HG02571 (cell line): Measurements from ENCODE around the gene ESRRB.

Source experiments
- ATAC-seq: cut with Tn5 transposase; IDR thresholded peaks from one replicate; pipeline ENCODE4 v1.9.1; 2021; ENCODE audit warnings: mild to moderate bottlenecking, moderate library complexity; ENCODE audit not compliant: unreplicated experiment

The ESRRB gene

DNA sequence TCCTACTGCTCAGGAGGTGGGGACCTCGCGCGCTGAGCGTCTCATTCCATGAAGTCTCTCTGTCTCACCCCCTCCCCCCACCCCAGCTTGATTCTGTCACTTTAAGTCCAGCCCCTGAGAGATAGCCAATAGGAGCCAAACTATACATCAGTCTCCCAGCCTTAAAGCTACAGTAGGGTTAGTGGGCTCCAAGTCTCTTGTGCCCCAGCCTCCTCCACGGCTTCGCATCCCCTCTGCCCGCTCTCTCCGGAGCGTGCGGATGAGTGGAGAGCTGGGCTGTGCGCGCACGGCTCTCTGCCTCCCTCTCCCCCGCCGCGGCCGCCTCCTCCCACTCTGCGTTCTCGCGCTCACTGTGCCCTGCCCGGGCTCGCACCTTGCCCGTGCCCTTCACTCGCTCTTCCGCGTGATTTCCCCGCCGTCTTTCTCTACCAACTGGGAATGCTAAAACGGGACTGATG lies at the start of gene ESRRB:
TSS of gene ESRRB (plus strand) at position 191 of the 458 bp plus-strand sequence. CDS start at position 456, 265 bp downstream.
- no peak for ATAC-seq

DNA sequence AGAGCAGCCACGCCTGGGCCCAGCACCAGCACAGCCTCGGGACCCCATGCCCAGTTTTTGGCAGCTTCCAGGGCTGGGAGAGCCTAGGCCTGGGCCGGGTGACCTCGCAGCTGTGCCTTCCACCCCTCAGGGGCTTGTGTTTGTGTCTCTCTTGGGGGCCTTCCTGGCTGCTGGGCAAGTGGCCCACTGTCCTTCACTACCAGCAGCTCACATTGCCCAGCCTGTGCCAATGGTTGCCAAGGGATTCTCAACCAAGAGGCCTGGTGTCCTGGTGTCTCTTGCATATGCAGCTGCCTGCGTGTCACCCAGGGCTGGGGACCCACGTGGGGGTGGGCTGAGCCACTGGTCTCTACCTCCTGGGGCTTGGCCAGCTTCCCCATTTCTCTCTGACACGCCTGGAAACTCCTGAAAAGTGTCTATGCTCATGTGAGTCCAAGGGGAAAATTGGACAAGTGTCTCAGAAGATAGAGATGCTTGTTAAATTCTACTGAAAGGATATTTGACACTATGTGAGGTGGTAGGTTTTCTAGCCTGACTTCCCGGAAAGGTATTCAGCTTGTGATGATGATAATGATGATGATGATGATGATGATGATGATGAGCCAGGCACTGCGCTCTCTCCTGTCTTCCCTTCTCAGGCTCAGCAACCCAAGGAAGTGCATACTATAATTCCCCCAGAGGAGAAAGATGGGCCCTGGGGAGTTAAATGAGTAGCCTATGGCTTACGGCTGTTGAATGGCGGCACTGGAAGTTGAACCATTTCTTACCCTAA lies 48.8 kb upstream of the ESRRB start:
- ATAC-seq = no peak

DNA sequence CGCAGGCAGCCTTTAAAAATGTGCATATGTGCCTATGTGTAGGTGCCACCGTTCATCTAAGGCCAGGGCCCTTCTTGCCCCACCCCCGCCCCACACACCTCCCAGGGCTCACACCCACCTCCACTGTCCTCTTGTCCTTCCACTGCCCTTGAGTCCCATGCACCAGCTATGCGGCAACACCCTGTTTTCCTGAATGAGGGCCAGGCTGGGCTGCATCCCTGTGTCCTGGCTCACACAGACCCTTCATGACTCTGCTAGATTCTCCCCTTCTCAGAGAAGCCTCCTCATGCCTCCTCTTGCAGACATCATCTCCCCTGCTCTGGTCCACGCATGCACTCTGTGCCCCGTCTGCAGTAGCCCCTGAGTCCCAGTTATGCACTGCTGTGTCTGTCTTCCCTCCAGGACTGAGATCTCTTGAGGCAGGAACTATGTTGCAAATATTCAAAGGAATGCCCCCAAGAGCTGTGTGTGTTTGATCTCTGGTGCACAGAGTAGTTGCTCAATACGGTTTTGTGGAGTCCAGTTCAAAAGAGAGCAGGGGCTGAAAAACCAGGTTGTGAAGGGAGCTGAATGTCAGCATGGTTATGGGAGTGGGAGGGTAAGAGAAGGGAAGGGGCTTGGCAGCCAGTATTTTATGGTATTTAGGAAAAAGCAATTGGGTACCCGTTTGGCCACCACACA lies 47.3 kb upstream of the ESRRB start:
- ATAC-seq = no peak

DNA sequence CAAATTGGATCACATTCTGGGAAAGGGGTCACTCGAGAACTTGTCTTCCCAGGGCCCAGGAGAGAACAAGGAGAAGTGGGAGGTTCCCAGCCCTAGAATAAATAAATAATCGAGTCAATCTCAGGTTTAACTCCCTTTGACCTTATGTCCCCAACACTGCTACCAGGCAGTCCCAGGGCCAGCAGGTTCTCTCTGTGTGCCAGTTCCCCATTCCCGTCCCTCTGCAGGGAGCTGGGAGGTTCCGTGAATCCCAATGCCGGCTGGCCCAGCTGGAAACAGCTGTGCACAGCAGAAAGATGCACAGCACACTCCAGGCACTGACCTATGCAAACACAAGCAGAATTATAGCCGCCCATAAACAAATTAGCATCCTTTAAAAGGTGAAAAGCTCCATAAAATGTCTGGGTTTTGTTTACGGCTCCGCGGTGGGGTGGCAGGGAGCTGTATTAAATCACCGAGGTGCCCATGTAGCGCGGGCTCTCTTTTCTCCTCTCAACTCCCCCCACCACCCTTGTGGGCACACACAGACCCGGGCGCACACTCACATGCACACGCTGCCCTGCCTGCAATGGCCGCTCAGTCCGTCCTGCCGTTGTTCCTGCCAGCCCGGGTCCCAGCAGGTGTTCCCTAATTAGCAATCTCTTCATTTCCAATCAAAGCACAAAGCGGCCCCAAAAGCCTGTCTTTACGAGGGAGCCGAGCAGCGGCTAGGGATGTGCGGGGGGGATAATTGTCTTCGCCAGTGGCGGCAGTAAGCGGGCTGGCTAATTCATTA lies 46.6 kb upstream of the ESRRB start:
- no peak for ATAC-seq

DNA sequence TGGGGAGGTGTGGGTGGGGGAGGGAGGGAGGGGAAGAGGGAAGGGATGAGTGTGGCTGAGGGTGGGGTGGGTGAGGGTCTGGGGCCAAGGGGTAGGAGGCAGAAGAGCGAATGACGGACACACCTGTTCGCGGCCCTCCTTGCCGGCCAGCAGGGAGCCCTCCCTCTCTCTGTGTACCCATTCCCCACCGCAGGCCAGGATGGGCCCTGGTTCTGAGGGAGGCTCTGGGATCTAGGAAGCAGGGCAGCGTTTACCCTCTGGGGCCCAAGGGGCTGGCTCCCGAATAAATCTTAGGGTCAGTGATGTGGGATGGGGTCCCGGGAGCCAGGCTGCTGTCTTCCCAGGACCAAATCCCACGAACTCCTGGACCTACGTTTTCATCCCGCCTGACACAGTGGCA lies 46.0 kb upstream of the ESRRB start:
- ATAC-seq = no peak

DNA sequence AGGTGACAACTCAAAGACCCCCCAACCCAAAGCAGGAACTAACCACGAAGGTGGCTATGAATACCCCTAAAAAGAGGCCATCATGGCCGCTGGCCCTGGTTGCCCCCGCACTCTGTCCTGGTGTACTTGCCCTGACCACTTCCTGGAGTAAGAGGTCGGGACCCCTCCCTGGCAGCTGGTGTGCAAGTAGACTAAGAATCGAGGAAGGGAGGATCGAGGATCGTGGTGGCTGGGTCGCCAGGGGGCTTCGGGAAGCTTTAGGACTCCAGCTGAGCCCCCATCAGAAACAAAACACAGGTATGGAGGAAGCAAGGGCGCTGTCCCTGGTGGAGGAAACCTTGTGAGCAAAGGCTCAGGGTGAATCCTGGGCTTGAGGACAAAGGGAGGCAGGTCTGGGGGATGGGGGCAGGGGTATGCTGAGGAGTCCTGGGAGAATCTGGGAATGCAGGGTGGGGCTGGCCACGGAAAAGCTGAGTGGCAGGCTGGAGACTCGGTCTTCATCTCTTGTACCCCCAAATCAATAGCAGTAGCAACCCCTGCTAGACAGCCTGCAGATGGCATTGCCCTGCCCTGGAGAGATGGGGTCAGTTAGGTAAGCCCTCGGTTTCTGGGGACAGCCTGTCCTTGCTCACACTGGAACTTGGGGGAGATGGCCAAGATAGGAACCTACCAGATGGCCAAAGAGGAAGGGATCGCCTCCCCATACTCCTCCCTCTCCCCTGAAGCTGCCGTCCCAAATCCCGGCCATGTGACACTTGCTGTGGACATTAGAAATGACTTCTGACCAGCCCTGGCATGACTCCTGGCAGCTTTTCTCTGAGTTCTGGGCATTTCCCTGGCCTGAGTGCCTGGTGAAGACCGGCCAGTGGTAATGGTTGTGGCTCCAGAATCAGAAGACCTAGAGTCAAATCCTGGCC lies 45.3 kb upstream of the ESRRB start:
- ATAC-seq = no peak

DNA sequence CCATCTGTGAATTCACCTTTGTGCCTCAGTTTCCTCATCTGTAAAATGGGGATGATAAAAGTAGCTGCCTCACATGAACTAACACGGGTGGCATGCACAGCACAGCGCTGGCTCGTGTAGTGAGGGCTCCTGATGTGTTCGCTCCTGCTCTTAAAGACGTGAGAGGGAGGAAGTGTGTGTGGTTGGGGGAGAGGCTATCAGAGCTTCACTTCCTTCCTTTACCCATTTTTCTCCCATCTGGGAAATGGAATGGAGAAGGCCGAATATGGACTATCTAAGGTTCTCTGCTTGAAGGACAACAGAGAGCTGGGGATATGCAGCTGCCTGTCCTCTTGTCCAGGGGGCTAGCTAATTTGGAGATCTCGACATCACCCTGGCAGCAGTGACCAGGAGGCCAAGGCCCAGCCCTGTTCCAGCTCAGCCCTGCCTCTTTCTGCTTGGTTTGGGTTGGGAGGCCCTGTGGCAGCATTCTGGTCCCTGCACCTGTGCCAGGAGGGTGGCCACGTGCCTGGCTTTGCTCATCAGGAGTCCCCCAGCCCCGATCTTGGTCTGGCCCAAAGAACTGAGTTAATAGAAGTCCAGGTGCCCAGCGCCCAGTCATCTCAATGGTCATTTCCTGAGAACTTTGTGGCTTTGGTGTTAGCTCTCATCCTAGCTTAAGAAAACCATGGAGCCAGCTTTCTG lies 44.5 kb upstream of the ESRRB start:
- no peak for ATAC-seq

DNA sequence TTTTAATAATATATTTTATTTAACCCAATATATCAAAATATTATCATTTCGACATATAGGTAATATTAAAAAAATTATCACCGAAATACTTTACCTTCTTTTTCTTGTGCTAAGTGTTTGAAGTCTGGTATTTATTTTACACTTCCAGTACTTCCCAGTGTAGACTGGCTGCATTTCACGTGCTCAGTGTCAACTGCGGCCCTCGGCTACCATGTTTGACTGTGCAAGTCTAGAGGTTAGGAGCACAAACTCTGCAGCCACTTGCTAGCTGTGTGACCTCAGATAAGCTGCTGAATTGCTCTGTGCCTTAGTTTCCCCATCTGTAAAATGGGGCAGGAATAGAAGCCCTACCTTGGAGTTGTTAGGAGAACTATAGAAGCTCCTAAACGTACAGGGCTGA lies 42.3 kb upstream of the ESRRB start:
- no peak for ATAC-seq

DNA sequence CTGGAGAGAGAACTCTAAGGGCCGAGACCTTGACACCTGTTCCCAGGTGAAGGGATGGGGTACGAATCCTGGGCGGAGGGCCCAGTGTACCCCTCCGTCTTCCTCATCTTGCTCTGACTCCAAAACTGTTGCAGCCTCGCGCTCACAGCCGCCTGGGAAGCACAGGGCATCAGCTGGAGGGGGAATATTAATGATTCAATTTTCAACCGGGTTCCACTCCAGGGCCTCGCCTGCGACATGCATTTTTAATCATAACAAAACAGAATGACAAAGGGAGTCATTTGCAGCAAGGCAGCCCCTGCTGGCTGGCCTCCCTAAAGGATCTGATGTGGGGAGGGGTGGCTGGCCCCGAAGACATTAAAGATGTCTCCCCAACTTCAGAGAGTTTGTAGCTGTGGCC lies 41.6 kb upstream of the ESRRB start:
- no peak for ATAC-seq

DNA sequence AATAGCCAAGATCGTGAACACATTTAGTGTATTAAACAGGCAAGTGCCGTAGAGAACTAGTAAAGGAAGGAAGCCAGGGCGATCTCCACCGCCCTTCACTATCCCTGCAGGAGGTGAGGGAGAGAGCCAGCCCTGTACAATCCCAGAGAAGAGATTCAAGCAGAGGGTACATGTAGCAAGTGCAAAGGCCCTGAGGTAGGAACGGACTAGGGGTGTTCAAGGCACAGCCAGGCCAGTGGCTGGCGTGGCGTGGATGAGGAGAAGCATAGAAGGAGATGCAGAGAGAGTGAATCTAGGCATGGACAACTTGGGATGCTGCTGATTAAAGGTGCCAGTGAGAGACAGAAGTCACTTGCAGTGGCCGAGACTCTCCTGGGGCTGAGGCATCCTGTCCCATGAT lies 39.1 kb upstream of the ESRRB start:
- ATAC-seq = no peak

DNA sequence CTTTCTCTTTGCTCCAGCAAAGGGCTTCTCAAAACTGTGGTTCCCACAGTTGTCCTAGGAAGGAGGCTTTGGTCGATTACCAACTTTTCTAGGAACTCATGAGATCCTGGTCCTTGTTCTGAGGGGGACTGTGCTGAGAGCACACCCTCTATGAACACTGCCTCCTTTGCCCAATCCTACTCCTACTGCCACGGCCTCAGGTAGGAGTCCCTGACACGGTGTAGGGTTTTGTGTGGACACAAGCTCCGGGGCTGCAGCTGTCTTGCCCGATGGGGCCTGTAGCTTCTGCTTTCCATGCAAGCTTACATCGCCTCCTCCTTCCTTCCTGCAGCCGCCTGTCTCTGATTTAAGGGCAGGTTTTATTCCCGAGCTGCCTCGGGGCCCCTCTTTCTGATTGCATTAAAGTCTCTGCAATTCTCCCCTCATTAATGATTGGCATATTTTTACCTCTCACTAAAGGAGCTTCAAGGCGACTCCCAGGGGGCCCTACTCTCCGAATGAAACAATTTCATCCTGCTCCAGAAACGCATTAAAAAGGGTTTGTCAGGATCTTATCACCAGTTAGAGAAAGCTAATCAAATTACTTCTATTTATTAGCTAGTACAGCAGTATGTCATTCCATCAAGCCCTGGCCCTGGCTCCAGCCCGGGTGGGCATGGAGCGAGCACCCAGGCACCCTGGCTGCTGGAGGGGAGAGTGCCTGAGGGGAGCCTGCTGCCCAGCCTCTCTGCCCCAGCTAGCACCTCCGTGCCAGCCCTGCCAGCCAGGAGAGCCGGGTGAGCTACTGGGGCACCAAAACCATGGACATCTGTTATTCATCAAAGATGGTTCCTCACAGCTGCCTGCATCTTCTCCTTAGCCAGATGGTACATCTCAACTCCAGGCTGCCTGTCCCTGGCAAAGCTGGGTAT lies 38.0 kb upstream of the ESRRB start:
- no peak for ATAC-seq

DNA sequence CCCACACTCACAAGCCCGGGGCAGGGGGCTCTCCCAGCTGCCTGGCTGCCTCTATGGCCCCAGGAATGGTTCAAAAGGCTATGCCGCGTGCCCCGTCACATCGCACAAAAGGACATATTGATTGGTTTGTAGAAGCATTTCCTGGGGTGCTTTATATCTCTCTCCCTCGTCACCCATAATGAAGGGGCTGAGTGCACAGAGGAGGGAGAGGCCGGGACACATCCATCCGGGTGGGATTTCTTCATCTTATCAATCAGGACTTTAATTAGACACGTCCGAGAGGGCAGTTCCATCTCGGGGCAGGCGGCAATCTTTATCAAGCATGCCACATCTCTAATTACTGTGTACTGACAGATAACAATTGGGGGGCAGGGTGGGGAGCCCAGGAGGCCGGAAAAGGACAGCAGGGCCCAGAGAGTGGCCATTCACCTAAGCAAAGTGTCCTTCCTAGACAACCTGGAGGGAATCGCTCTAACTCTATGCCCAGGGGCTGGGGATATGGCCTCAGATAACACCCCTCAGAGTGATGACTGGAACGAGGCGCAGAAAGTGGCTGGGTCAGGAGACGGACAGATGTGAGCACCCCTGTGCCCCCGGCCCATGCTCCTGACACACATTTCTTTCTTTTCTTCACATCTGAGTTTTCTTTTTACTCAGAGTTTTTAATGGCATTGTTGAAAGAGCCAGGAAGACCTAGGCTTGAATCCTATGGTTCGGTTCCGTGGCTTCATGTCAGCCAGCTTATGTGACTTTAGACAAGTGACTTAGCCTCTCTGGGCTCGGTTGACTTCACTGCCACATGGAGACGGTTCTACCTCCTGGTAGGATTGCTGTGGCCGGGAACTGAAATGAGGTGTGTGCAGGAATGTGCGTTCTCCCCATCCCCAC lies 36.0 kb upstream of the ESRRB start:
- ATAC-seq = no peak

DNA sequence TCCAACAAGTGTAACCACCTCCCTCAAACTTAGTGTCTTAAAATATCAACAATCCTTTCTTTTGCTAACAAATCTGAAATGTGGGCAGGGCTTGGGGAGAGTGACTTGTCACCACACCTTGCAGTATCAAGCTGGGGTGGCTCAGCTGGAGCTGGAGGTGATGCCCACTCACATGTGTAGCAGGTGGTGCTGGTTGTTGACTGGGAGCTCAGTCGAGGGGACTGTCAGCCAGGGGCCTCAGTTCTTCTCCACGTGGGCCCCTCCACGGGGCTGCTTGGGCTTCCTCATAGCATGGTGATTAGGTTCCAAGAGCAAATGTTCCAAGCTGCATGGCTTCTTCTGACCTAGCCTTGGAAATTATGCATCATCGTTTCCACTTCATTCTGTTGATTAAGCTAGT lies 32.6 kb upstream of the ESRRB start:
- ATAC-seq = no peak

DNA sequence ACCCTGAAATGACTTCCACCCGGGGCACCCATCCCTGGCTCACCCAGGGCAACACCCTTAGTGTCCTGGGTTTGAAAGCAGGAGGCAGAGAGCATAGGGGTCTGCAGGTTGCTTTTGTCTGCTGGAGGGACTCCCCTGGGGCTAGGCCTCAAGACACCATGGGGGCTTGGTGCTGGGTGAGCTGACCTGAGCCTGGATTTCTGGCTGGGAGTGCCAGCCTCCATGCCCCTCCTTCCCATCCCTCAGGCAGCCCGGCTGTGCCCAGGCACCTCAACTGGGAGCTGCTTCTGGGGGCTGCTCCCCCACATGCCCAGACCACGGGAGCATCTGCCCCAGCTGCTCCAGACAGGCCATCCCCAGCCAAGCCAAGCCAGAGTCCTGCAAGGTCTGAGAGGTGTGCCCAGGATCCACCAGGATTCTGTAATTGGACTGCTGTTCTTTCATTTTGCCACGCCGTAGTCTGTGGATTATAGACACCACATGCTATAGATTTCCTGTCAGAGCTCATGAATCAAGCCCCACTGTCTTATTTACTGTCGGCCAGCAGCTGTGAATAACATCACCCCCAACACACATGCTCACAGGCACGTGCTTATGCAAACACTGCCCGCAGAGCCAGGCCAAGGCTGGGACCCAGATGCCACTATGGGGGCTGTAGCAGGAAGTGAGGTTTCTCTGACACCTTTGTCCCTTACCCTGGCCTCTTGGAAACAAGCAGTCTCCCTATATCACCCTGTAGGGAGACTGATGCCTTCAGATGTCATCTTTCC lies 29.4 kb upstream of the ESRRB start:
- ATAC-seq = no peak

DNA sequence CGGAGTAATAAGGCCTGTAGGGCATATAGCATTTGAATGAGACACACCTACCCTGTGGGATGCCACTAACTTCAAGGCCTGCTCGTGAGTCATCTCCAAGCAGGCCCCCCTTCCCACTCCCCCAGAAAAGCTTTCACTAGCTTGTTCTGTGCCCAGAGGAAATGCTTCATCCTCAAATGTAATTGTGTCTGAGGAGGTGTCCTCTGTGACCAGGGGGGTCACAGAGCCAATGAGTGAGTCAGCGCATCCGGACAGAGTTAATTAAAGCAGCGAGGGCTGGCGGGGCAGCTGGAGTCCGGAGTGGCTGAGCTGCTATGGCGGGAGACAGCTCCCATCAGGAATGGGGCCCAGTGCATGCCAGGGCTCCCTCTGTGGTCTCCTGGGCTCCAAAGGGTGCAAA lies 27.0 kb upstream of the ESRRB start:
- no peak for ATAC-seq

DNA sequence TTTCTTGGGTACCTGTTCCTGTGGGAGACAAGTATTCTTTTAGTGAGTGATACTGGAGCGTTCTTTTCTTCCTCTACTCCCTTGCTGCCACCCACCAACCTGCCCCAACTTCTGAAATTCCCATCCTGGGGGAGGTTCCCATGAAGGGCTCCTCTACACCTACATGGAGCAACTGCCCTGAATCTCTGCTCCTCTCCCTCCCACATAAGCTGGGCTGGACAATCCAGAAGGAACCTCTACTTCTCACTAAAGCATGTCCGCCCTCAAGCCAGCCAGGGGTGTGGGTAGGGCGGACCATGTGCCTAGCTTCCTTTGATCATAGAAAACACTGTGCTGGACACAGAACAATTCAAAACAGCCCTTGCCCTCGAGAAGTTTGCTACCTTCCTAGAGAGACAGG lies 25.9 kb upstream of the ESRRB start:
- no peak for ATAC-seq

DNA sequence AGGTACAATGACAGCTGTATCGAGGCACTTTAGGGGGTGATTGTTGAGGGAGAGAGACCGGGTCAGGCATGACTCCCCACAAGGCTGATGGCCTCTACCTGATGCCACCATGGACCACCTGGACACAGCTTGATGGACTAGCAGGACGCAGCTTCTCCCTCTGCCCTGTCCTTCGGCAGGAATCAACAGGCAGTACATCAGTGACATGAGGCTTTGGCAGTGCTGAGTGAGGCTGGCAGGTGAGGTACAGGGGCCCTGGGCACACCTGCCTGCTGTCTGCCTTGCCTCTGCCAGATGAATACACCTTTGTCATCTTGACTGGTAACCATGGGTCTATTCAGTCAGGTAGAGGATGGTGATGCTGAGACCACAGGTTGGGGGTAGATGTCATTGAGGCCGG lies 25.3 kb upstream of the ESRRB start:
- no peak for ATAC-seq
